NK-92 treated with Interleukin-12 subunit alpha and Interleukin-12 subunit beta, amount 100 ng/mL, for 24 hours (cell line): Measurements from ENCODE around the gene CAMK1.

ENCODE experiments used
- DNase-seq: peaks from one replicate; lab custom pipeline; 2025; lab: John Stamatoyannopoulos, UW

The CAMK1 gene

DNA sequence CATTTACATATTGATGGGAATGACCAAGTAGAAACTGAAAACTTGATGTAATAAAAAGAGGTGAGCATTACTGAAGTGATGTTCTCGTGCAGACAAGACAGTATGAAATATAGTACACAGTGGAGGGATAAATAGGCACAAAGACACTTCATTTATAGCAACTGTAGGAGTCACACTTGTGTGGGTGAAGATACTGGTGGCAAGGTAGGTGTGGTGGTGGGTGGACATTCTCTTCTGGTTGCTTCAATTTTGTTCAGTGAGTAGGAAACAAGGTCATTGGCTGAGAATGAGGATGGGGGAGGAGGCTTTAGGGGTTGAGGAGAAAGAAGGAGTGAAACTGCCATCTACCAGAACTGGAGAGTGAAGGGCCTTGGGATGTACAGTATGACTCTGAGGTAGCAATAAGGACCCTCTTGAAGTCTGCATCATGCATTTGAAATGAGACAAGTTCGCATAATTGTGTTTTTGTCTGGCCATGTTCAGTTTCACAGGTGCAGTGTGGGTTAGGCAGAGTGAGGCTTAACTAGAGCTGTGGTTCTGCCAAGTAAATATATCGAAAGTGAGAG lies 59.5 kb downstream of the CAMK1 start:
- no peak for DNase-seq
